ENCODE measurements around the gene IQCH.
"Not testable (repeated sequence)": the region's sequence is repeated elsewhere in the genome, so short reads cannot be mapped to it uniquely, and the experiment has no call there.

IQCH gene

GRCh38 chr15:67246606-67247005, 8.0 kb upstream of the IQCH start:
- DNase-seq (ENCODE audit: low spot score): not testable (repeated sequence)

- DNase-seq (ENCODE audit: low spot score): no peak
These were observed 6.5 kb upstream of the IQCH start for GRCh38 chr15:67248011-67248505.

- DNase-seq (ENCODE audit: low spot score): no peak
These were observed 4.8 kb upstream of the IQCH start for GRCh38 chr15:67249830-67250229.

DNA sequence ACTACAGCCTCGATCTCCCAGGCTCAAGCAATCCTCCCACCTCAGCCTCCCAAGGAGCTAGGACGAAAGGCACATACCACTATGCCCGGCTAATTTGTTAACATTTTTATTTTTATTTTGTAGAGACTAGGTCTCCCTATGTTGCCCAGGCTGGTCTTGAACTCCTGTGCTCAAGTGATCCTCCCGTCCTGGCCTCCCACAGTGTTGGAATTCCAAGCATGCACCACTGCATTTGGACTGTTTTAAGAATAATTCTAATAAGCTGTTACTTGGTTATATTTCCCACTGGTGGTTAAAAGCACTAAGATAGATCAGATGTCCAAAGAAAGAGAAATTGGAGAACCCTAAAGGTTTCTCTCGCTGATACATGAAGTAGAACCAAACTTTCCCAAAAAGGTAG, 3.3 kb upstream of the IQCH start:
- no peak for DNase-seq (ENCODE audit: low spot score)

- no peak for DNase-seq (ENCODE audit: low spot score)
These were observed 1.5 kb upstream of the IQCH start for GRCh38 chr15:67253101-67253500.

DNA sequence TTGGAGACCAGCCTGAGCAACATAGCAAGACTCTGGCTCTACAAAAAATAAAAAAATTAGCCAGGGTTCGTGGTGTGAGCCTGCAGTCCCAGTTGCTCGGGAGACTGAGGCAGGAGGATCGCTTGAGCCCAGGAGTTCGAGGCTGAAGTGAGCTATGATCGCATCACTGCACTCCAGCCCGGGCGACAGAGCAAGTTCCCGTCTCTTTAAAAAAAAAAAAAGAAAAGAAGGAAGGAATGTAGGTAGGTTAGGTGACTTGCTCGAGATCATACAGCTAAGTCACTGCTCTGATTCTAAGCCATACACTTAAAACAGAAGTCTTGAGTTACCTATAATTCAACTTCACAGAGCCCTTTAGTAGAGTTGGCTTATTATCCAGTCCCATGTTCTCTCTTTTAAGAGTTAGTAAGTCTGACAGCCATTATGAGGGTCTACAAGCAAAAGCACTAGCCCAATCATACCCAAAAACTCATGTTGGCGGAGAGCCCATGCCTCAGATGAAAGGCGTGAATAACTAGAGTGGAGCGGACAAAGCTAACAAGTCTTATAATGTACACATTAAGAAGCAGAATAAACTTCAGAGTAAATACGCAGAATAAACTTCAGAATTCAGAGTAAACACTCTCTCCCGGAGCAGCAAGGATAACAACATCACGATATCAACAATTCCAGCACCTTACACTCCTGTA, 893 bp upstream of the IQCH start:
- peak; percentile 48 for DNase-seq (ENCODE audit: low spot score)

- DNase-seq (ENCODE audit: low spot score): no peak
These were observed 1.5 kb downstream of the IQCH start for GRCh38 chr15:67256051-67256450.

GRCh38 chr15:67258412-67258811, 3.8 kb downstream of the IQCH start:
- DNase-seq (ENCODE audit: low spot score): not testable (repeated sequence)

- DNase-seq (ENCODE audit: low spot score): no peak
These were observed 4.8 kb downstream of the IQCH start for GRCh38 chr15:67259379-67259778.

DNA sequence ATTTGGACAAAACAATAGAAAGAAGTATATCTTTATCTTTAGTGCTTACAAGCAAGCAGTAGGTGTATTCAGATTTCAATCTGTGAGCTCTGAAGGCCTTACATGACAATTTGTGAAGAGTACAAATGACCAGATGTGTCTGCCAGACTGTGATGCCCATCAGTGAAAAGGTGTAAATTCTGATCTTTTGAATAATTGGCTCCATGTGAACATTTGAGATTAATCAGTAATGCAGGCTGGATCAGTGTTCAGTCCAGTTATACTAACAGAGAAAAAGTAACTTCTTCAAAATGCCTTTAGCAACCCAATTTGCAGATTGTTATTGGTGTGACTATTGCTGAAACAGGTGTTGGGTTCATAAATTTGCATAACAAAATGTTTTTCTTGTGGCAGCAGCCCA, 5.2 kb downstream of the IQCH start:
- no peak for DNase-seq (ENCODE audit: low spot score)

GRCh38 chr15:67266870-67267269, 12.3 kb downstream of the IQCH start:
- DNase-seq (ENCODE audit: low spot score): no peak

DNA sequence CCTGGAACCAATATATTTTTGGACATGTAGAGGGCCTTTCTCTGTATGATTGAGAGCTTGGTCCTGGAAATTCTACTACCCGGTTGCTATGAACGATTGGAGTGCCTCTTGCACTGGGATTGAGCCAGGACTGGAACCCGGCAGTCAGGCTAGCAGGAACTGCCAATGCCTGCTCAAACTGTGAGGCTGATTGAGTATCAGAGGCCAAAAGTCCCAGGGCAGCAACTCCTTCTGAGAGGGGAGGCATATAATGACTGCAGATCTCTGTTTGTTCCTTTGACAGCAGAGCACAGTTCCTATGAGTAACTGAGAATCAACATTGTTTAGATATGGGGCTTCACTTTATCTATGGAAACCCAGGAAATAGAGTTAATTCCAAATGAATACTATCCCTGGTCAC, 12.9 kb downstream of the IQCH start:
- DNase-seq (ENCODE audit: low spot score): no peak

GRCh38 chr15:67267951-67268941, 13.7 kb downstream of the IQCH start:
- DNase-seq (ENCODE audit: low spot score): no peak

- no peak for DNase-seq (ENCODE audit: low spot score)
These were observed 19.6 kb downstream of the IQCH start for GRCh38 chr15:67274236-67274635.

DNA sequence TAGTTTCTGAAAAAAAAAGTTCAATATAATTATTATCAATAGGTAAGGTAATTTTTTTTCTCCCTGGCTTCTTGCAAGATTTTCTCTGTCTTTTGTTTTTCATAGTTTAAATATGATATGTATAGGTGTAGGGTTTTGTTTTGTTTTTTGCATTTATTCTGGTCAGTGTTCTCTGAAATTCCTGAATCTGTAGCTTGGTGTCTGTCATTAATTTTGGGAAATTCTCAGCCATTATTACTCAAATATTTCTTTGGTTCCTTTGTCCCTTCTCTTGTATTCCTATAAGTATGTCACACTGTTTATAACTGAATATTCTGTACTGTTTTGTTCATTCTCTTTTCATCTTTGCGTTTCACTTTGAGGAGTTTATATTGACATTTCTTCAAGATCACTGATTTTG, 22.1 kb downstream of the IQCH start:
- DNase-seq (ENCODE audit: low spot score): no peak

DNA sequence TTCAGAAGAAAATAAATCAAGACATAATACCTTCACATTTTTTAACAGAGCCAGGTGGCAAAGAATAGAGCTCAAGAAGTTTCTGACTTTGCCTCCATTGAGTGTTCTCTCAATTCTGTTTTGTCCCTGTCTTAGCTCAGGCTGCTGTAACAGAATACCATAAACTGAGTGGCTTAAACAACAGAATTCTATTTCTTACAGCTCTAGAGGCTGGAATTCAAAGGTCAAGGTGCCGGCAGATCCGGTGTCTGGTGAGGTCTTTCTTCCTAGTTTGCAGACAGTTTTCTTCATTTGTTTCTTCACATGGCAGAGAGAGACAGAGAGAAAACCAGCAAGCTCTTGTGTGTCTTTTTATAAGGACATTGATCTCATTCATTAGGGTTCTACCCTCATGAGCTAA, 25.6 kb downstream of the IQCH start:
- no peak for DNase-seq (ENCODE audit: low spot score)

DNA sequence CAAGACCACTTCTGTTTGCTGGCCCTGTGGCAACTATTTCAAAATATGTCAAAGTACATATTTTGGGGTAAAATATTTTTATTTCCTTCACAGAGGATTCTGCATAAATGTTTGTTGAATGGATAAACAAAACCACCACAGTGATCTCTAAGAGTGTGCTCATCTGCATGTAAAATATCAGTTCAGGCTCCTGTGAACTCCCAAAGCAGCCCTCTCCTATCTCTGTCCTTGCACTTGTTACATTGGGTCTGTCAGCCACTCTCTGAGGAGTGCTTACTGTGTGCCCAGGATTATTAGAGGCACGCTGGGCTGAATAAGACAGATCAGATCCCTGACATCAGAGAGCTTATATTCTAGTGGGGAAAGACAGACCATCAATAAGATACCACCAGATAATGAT, 27.1 kb downstream of the IQCH start:
- no peak for DNase-seq (ENCODE audit: low spot score)

DNA sequence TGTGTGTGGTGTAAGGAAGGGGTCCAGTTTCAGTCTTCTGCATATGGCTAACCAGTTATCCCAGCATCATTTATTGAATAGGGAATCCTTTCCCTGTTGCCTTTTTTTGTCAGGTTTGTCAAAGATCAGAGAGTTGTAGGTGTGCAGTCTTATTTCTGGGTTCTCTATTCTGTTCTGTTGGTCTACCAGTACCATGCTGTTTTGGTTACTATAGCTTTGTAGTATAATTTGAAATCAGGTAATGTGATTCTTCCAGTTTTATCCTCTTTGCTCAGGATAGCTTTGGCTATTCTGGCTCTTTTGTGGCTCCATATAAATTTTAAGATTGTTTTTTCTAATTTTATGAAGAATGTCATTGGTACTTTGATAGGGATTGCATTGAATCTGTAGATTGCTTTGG, 31.0 kb downstream of the IQCH start:
- DNase-seq (ENCODE audit: low spot score): not testable (repeated sequence)

DNA sequence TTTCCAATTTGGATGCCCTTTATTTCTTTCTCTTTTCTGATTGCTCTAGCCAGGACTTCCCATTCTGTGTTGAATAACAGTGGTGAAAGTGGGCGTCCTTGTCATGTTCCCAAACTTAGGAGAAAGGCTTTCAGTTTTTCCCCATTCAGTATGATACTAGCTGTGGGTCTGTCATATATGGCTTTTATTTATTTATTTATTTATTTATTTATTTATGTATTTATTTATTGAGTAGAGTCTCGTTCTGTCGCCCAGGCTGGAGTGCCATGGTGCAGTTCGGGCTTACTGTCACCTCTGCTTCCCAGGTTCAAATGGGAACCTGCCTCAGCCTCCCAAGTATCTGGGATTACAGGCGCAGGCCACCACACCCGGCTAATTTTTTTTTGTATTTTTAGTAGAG, 31.8 kb downstream of the IQCH start:
- DNase-seq (ENCODE audit: low spot score): not testable (repeated sequence)

GRCh38 chr15:67290319-67290718, 35.7 kb downstream of the IQCH start:
- DNase-seq (ENCODE audit: low spot score): no peak

DNA sequence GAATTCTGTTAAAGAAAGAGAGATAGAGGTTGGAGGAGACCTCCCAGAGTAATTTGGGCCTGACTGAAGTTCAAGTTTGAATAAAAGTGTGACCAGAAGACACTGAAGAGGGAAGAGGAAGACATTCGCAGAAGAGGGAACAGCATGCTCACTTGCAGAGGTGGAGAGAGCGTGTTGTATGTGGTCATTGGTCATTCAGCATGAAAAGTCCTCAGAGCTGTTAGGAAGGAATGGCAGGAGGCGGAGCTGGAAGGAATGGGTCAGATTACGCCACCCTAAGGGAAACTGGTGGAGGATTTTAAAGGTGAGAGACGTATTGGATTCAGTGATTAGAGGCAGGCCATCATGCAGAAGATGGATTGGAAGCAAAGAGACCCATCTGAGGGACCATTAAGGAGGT, 41.6 kb downstream of the IQCH start:
- no peak for DNase-seq (ENCODE audit: low spot score)

DNA sequence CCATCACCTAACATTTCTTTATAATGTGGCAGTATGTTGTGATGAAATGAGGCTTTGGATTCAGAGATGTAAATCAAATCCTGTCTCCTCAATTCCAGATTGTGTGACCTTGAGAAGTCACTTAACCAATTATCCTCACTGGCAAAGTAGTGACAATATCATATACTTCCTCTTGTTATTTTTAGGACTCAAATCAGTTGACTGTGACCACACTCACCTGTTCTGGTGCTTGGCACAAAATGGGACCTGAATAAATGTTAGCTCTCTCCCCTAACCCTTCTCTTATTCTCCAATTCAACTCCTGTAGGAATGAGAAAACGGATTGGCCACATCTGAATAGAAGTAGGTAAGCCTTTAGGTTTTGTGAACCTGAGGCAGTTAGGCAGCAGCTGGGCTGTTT, 42.1 kb downstream of the IQCH start:
- no peak for DNase-seq (ENCODE audit: low spot score)
